Panc1 (cell line): ENCODE data around the gene ATP6V1G3.

Experiments
- CTCF ChIP-seq: fragments of 450-650 bp; IDR thresholded peaks from 2 replicates; pipeline ENCODE4 v1.5.1; 2017; ENCODE audit warnings: mild to moderate bottlenecking
- POLR2AphosphoS5 ChIP-seq: IDR thresholded peaks from 2 replicates; pipeline ENCODE4 v1.6.1; 2012; ENCODE audit warnings: mild to moderate bottlenecking, low read depth, low read length, moderate library complexity
- REST ChIP-seq, 2 experiments: IDR thresholded peaks; 2 replicates each; pipeline ENCODE4 v1.6.1; 2011 to 2012; ENCODE audit warnings: low read depth in 2 of 2, control low read depth in 1 of 2, low read length in 1 of 2, mild to moderate bottlenecking in 1 of 2, moderate library complexity in 1 of 2; ENCODE audit not compliant: insufficient read depth in 1 of 2

DNA sequence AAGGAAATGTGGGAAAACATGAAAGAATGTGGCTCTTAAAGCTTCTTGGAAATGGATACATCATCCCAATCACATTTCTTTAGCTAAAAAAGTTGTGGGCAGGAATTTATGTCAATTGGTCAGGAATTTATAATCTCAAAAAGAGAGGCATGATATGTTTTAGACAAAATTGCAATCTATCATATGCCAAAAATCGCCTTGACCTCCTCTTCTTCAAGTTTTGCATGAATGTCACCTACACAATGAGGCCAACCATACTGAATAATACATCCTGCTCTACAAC lies 42.4 kb downstream of the ATP6V1G3 start:
- no peak for TF ChIP-seq CTCF
- no peak for TF ChIP-seq REST (IDR thresholded peaks at IDR 0.05; ENCODE audit: insufficient read depth in 1 of 2, low read depth in 2 of 2, low read length in 1 of 2)
- TF ChIP-seq POLR2AphosphoS5 = no peak
